Fibroblast of skin of back (primary cell): ENCODE results near the gene GPR161.

Experiments used
- DNase-seq: peaks from one replicate; pipeline ENCODE4 v3.0.0-alpha.2; 2013

Gene GPR161

GRCh38 chr1:168106274-168106673 lies 30.5 kb downstream of the GPR161 start:
- DNase-seq: no peak

- no peak for DNase-seq
Measured at GRCh38 chr1:168105846-168106245, 30.9 kb downstream of the GPR161 start.

GRCh38 chr1:168104535-168104934 lies 32.2 kb downstream of the GPR161 start:
- no peak for DNase-seq

GRCh38 chr1:168102487-168102886 lies 34.2 kb downstream of the GPR161 start:
- DNase-seq: no peak

- no peak for DNase-seq
Measured at GRCh38 chr1:168101336-168101735, 35.4 kb downstream of the GPR161 start.

GRCh38 chr1:168100315-168101002 lies 36.3 kb downstream of the GPR161 start:
- no peak for DNase-seq

- DNase-seq: no peak
Measured at GRCh38 chr1:168099337-168099801, 37.4 kb downstream of the GPR161 start.

- no peak for DNase-seq
Measured at GRCh38 chr1:168098534-168099320, 38.0 kb downstream of the GPR161 start.

GRCh38 chr1:168097921-168098528 lies 38.7 kb downstream of the GPR161 start:
- DNase-seq: no peak

GRCh38 chr1:168096296-168097165 lies 40.2 kb downstream of the GPR161 start:
- DNase-seq: no peak

GRCh38 chr1:168095476-168095875 lies 41.3 kb downstream of the GPR161 start:
- DNase-seq: no peak

GRCh38 chr1:168093616-168094015 lies 43.1 kb downstream of the GPR161 start:
- no peak for DNase-seq

- DNase-seq: peak; percentile 28
Measured at GRCh38 chr1:168092566-168093355, 44.0 kb downstream of the GPR161 start.

- no peak for DNase-seq
Measured at GRCh38 chr1:168091720-168092550, 44.8 kb downstream of the GPR161 start.

GRCh38 chr1:168091063-168091462 lies 45.7 kb downstream of the GPR161 start:
- DNase-seq: no peak

GRCh38 chr1:168090395-168090794 lies 46.3 kb downstream of the GPR161 start:
- no peak for DNase-seq

GRCh38 chr1:168089979-168090337 lies 46.8 kb downstream of the GPR161 start:
- DNase-seq: no peak

GRCh38 chr1:168089326-168089978 lies 47.3 kb downstream of the GPR161 start:
- DNase-seq: no peak

GRCh38 chr1:168088511-168089325 lies 48.0 kb downstream of the GPR161 start:
- DNase-seq: no peak
